DND-41 (cell line): ENCODE results near the gene NEURL1.

ENCODE experiments used
- CTCF ChIP-seq: IDR thresholded peaks from 2 replicates; pipeline ENCODE4 v1.5.1; 2012; ENCODE audit warnings: borderline replicate concordance, low read length, moderate library complexity, mild to moderate bottlenecking; ENCODE audit not compliant: poor library complexity, severe bottlenecking; ENCODE audit errors: extremely low read depth
- EZH2 ChIP-seq: IDR thresholded peaks from 3 replicates; pipeline ENCODE4 v1.6.1; 2012; ENCODE audit warnings: borderline replicate concordance, low read depth, mild to moderate bottlenecking, moderate library complexity, low read length, inconsistent platforms; ENCODE audit not compliant: severe bottlenecking

GRCh38 chr10:103610921-103611511 is 117.5 kb downstream of the NEURL1 start:
- no peak for TF ChIP-seq CTCF
- no peak for TF ChIP-seq EZH2
